DOHH2 (cell line): ENCODE results near the gene CMTM2.

ENCODE experiments used
- H3F3A ChIP-seq: fragments of 200-600 bp; sonication (generic), shearing (Covaris generic); 2 replicates; pipeline ENCODE4 v1.6.0; 2016; ENCODE audit warnings: antibody characterized with exemption, mild to moderate bottlenecking; ENCODE audit not compliant: control insufficient read depth, insufficient read depth
- H3K27ac ChIP-seq: fragments of 200-600 bp; sonication (generic); 2 replicates; pipeline ENCODE4 v1.5.1; 2014; ENCODE audit warnings: low read depth, mild to moderate bottlenecking, low read length, moderate library complexity
- H3K27me3 ChIP-seq: fragments of 200-600 bp; sonication (generic); 2 replicates; pipeline ENCODE4 v1.6.1; 2014; ENCODE audit warnings: mild to moderate bottlenecking, low read length, mixed read lengths; ENCODE audit not compliant: control insufficient read depth
- H3K36me3 ChIP-seq: fragments of 200-600 bp; sonication (generic); 2 replicates; pipeline ENCODE4 v1.6.1; 2014; ENCODE audit warnings: mild to moderate bottlenecking, low read length, moderate library complexity, mixed read lengths; ENCODE audit not compliant: control insufficient read depth
- H3K4me1 ChIP-seq: fragments of 200-600 bp; sonication (generic); 2 replicates; pipeline ENCODE4 v1.6.1; 2014; ENCODE audit warnings: mild to moderate bottlenecking, low read length, mixed read lengths; ENCODE audit not compliant: control insufficient read depth
- H3K4me2 ChIP-seq: fragments of 200-600 bp; sonication (generic); 2 replicates; pipeline ENCODE4 v1.6.0; 2014; ENCODE audit warnings: mild to moderate bottlenecking, low read length, moderate library complexity
- H3K4me3 ChIP-seq: fragments of 200-600 bp; sonication (generic); 2 replicates; pipeline ENCODE4 v1.5.1; 2014; ENCODE audit warnings: mild to moderate bottlenecking, low read length, mixed read lengths
- H3K79me2 ChIP-seq: fragments of 200-600 bp; sonication (generic); 2 replicates; pipeline ENCODE4 v1.6.1; 2014; ENCODE audit warnings: mild to moderate bottlenecking, low read length, mixed read lengths; ENCODE audit not compliant: control insufficient read depth
- H3K9me2 ChIP-seq: fragments of 200-600 bp; sonication (generic); replicated peaks from 2 replicates; pipeline ENCODE4 v1.6.1; 2014; ENCODE audit warnings: mild to moderate bottlenecking, low read length, mixed read lengths; ENCODE audit not compliant: control insufficient read depth
- H3K9me3 ChIP-seq: fragments of 200-600 bp; sonication (generic); 2 replicates; pipeline ENCODE4 v1.6.1; 2014; ENCODE audit warnings: antibody characterized with exemption, low read length, mixed read lengths; ENCODE audit not compliant: control insufficient read depth, insufficient read depth
- H4K20me1 ChIP-seq: fragments of 200-600 bp; sonication (generic); 2 replicates; pipeline ENCODE4 v1.6.0; 2014; ENCODE audit warnings: low read depth, mild to moderate bottlenecking, antibody characterized with exemption, low read length, moderate library complexity; ENCODE audit not compliant: control insufficient read depth, insufficient read depth
- CTCF ChIP-seq: fragments of 200-600 bp; sonication (generic); IDR thresholded peaks from one replicate; pipeline ENCODE4 v1.5.1; 2014; ENCODE audit warnings: antibody characterized with exemption, mild to moderate bottlenecking, low read depth, low read length; ENCODE audit not compliant: poor library complexity, severe bottlenecking
- EZH2phosphoT487 ChIP-seq: fragments of 200-600 bp; sonication (generic); IDR thresholded peaks from 2 replicates; pipeline ENCODE4 v1.6.1; 2017; ENCODE audit warnings: borderline replicate concordance, mild to moderate bottlenecking, antibody characterized with exemption, low read length, moderate library complexity, mixed read lengths

The CMTM2 gene

GRCh38 chr16:66600477-66600876 is 21.2 kb downstream of the CMTM2 start:
- H3K9me2 ChIP-seq: no peaks in the 10 kb centered on the region
- no peak overlapping the region for H3K27ac ChIP-seq
- H3K27me3 ChIP-seq: peaks cover 28% of the 10 kb centered on the region
- H3K4me3 ChIP-seq: no peak overlapping the region
- H3K36me3 ChIP-seq: no peaks in the 10 kb centered on the region
- H3F3A ChIP-seq: peaks cover 9% of the 10 kb centered on the region
- H3K9me3 ChIP-seq: peaks cover 17% of the 10 kb centered on the region
- H3K4me2 ChIP-seq: no peak overlapping the region
- H3K79me2 ChIP-seq: peaks cover 2% of the 10 kb centered on the region; the same call in 1 of the 2 replicates
- peaks cover 14% of the 10 kb centered on the region for H3K4me1 ChIP-seq
- H4K20me1 ChIP-seq: no peaks in the 10 kb centered on the region
- TF ChIP-seq EZH2phosphoT487 (no peak), CTCF (no peak)

- Histone ChIP-seq H3K36me3 (no peaks in the 10 kb centered on the region), H3K9me3 (peaks cover 17% of the 10 kb centered on the region), H3F3A (peaks cover 9% of the 10 kb centered on the region), H3K79me2 (peaks cover 10% of the 10 kb centered on the region), H3K4me1 (peaks cover 24% of the 10 kb centered on the region), H3K9me2 (no peaks in the 10 kb centered on the region), H3K4me2 (no peak overlapping the region), H3K27ac (no peak overlapping the region), H4K20me1 (no peaks in the 10 kb centered on the region), H3K27me3 (peaks cover 28% of the 10 kb centered on the region), H3K4me3 (no peak overlapping the region)
- TF ChIP-seq CTCF: no peak
- no peak for TF ChIP-seq EZH2phosphoT487
Measured at GRCh38 chr16:66601471-66601870, 22.2 kb downstream of the CMTM2 start.

- Histone ChIP-seq H3K79me2 (peaks cover 13% of the 10 kb centered on the region), H3K27ac (peak overlapping the region; percentile 60), H3F3A (peaks cover 17% of the 10 kb centered on the region), H3K9me3 (peaks cover 17% of the 10 kb centered on the region), H4K20me1 (peaks cover 7% of the 10 kb centered on the region; the same call in 1 of the 2 replicates), H3K4me3 (peak overlapping the region; percentile 85), H3K4me2 (peak overlapping the region; percentile 65), H3K4me1 (peaks cover 47% of the 10 kb centered on the region), H3K36me3 (peaks cover 1% of the 10 kb centered on the region), H3K9me2 (no peaks in the 10 kb centered on the region), H3K27me3 (peaks cover 18% of the 10 kb centered on the region)
- no peak for TF ChIP-seq EZH2phosphoT487
- TF ChIP-seq CTCF: no peak
Measured at GRCh38 chr16:66603537-66604375, 24.5 kb downstream of the CMTM2 start.
